ENCODE results near the gene WAPL.
"Not testable (repeated sequence)": the region's sequence is repeated elsewhere in the genome, so short reads cannot be mapped to it uniquely, and the experiment has no call there.

Gene WAPL

DNA sequence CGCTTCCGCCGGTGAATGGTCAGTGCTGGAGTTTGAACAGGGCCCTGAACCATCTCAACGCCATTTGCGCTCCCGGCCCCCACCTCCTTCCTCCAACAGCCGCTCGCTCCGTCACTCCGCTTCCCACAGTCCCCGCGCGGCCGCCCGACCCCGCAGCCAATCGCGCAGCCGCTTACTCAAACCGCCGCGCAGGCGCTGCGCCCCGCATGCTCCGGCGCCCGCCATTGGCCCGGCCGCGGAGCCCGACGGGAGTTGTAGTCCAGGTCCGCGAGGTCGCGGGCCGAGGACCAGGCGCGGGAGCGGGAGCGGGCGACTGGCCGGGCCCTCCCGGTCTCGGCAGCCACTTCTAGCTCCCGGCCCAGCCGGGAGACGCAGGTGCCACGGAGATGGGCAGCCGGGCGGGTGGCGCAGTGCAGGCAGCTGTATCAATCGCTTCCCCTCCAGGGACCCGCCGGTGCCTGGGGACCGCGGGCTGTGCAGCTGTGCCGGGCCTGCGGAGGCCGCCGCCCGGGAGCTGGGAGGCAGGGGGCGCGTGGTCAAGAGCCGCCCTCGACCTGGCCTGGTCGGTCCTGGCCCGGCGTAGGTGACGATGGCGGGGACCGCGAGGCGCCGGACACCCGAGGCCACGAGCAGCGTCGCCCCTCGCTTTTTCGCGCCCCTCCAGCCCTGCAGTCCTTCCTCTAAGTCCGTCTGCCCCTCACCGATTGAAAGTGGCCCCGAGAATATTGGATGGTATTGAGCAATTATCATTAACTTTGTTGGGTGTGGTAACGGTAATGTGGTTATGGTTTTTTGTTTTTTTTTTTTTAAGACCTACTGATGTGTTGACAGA, at the start of gene WAPL:
TSS of gene WAPL (minus strand) at position 115 of the 832 bp plus-strand sequence. CDS start 3,723 bp downstream, outside the sequence.
- peak; percentile 96 for DNase-seq

DNA sequence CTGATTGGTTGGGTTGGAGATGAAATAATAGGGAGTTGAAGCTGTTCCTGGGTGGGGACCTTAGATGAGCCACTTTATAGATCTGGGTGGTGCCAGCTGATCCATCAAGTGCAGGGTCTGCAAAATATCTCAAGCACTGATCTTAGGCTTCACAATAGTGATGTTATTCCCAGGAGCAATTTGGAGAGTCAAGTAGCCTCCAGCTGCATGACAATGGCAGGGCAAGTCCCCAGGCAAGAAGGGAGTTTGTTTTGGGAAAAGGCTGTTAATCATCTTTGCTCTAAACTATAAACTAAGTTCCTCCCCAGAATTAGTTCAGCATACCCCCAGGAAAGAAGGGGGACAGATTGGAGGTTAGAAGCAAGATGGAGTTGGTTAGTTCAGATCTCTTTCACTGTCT, 47.7 kb upstream of the WAPL start:
- no peak for DNase-seq

GRCh38 chr10:86566518-86566917, 44.9 kb upstream of the WAPL start:
- DNase-seq = not testable (repeated sequence)

GRCh38 chr10:86563338-86563737, 41.7 kb upstream of the WAPL start:
- DNase-seq = not testable (repeated sequence)

DNA sequence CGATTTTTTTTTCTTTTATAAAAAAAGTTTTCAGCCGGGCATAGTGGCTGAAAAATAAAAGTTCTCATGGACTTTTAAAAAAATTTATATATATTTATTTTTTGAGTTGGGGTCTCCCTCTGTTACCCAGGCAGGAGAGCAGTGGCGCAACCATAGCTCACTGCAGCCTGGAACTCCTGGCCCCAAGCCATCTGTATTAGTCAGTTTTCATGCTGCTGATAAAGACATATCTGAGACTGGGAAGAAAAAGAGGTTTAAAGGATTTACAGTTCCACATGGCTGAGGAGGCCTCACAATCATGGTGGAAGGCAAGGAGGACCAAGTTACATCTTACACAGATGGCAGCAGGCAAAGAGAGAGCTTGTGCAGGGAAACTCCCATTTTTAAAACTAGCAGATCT, 37.1 kb upstream of the WAPL start:
- not testable (repeated sequence) for DNase-seq

- DNase-seq = no peak
Measured at GRCh38 chr10:86556933-86557649, 35.5 kb upstream of the WAPL start.

DNA sequence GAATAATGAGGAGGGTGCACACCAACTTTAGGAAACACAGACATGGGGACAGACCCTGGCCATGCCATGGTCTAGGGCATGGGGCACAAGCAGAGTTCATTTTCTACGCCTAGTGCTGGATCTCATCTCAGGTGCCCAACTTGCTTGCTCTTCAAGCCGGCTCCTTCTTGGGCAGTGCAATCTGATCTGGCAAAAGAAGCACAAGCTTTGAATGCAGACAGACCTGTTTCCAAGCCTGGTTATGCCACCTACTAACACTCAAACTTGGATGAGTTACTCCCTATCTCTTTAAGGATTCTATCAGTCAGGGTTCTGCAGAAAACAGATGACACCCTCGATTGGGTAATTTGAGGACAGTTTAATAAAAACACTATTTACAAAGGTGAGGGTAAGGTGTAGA, 34.9 kb upstream of the WAPL start:
- no peak for DNase-seq

DNA sequence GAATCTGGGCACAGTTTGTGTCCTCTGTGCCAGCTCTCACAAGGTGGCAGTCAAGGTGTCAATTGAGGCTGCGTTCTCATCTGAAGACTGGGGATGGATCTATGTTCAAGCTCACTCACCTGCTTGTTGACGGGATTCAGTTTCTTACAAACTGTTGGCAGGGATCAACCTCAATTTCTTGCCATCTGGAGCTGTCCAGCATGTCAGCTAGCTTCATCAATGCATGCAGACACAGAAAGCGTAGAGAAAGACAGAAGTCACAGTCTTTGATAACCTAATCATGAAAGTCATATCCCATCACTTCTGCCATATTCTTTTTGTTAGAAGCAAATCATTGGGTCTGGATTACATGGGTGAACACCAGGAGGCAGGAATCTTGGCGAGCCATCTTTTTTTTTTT, 32.0 kb upstream of the WAPL start:
- DNase-seq = no peak

GRCh38 chr10:86553213-86553612, 31.6 kb upstream of the WAPL start:
- DNase-seq = no peak

- no peak for DNase-seq
Measured at GRCh38 chr10:86547296-86547695, 25.7 kb upstream of the WAPL start.

GRCh38 chr10:86545101-86545500, 23.5 kb upstream of the WAPL start:
- no peak for DNase-seq

DNA sequence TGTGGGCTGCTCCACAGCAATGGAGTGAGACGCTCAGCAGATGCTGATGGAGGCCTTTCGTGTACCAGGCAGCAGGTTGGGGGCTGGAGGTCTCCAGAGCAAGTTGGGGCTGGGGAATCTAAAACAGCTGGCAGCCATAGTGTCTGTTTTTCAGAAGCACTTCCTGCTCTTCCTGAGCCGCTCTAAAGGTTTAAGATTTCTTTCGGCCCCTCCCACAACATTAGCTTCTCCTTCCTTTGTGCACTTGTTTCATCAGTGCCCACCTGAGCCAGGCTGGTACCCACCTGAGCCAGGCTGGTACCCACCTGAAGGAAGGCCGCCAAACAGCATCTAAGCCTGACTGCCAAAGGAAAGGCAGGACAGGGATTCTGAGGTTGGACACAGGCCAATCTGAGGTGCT, 18.4 kb upstream of the WAPL start:
- no peak for DNase-seq

DNA sequence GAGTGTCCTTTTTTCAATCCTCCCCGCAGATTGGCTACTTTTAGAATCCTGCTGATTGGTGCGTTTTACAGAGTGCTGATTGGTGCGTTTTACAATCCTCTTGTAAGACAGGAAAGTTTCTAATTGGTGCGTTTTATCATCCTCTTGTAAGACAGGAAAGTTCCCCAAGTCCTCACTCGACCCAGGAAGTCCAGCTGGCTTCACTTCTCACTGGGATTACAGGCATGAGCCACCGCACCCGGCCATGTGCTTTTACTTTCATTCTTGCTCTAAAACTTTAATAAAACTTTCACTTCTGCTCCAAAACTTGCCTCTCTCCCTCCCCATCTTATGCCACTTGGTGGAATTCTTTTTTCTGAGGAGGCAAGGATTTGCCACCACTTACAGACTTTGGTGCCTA, 17.0 kb upstream of the WAPL start:
- DNase-seq = no peak

DNA sequence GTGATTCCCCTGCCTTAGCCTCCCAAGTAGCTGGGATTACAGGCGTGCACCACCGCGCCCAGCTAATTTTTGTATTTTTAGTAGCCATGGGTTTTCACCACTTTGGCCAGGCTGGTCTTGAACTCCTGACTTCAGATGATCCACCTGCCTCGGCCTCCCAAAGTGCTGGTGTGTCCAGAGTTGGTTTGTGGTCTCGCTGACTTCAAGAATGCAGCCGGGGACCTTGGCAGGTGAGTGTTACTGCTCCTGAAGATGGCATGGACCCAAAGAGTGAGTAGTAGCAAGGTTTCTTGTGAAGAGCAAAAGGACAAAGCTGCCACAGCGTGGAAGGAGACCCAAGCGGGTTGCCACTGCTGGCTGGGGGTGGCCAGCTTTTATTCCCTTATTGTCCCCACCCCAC, 16.4 kb upstream of the WAPL start:
- DNase-seq = not testable (repeated sequence)

- DNase-seq = peak; percentile 63
Measured at GRCh38 chr10:86536294-86536861, 14.8 kb upstream of the WAPL start.

DNA sequence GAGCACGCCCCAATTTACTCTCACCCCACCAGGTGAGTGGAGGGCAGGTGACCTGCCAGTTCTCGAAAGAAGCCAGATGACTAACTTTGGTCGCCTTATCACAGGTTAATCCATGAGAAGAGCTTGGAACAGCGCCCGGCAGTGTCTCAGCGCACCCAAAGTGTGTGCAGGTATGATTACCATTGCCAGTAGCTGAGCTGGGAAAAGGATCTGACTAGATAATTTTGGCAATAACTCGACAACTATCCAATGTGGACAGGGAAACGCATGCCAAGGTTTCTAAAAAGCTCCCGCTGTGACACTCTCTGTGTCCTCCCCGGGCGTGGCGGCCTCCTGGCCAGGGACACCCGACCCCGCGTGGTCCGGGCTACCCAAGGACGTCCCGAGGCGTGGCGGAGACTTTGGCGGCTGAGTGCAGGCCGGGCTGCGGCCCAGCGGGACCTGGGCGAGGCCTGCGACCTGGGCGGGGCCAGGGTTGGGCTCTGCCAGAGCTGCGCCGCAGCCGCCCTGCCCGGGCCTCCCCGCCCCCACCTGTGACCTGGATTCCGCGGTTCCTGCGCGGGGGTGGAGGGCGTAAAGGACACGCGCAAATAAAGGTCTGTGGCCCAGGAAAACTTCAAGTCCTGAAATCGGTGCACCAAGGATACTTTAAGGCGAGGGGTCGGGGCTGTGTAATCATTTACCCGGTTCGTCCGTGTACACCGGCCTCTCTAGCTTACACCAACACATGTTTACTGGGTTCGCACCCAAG, 13.7 kb upstream of the WAPL start:
- DNase-seq = peak; percentile 47

- DNase-seq = no peak
Measured at GRCh38 chr10:86533328-86533727, 11.7 kb upstream of the WAPL start.

DNA sequence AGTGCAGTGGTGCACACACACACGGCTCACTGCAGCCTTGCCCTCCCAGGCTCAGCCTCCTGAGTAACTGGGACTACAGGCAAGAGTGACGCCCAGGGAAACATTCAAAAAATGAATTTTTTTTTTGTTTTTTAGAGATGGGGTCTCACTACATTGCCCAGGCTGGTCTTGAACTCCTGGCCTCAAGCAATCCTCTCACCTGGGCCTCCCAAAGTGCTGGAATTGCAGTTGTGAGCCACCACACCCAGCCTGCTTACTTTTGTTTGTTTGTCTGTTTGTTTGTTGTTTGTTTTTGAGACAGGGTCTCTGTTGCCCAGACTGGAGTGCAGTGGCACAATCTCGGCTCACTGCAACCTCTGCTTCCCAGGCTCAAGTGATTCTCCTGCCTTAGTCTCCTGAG, 7.1 kb upstream of the WAPL start:
- DNase-seq = not testable (repeated sequence)

DNA sequence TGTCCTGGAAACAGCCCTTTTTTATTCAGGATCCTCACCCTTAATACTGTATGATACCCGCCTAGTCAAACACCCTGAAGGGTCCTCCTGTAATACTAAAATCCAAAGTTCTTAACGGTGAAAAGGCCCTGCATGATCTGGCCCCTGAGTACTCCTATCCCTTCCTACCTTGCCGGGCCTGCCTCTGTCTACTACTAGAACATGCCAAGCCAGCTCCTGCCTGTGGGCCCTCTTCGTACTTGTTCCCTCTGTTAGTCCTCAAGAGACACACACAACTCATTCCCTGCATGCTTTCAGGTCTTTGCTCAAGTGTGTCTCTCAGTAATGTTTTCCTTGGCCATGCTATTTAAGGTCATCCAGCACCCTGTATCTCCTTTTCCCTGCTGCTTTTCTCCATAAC, 5.0 kb upstream of the WAPL start:
- no peak for DNase-seq

GRCh38 chr10:86525713-86526112, 4.1 kb upstream of the WAPL start:
- DNase-seq = not testable (repeated sequence)

GRCh38 chr10:86524225-86524962, 2.8 kb upstream of the WAPL start:
- DNase-seq = no peak

DNA sequence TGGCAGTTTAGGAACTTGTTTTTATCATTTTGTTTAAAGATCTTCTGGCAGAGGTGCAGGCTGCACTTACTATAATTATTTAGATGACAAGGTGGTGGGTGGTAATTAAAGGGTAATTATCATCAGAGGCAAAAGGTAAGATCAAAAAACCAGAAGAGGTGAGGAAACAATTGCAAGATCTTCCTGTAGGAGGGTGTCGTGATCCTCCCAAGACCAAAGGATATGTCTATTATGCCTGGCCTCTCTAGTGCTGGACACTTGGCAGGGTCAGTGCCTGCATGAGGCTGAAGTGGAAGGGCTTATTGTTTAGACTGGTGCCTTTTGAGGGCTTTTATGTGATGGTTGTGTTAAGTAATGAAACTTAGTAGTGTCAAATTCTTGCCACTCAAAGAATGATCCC, 1.8 kb upstream of the WAPL start:
- DNase-seq = no peak

- DNase-seq = no peak
Measured at GRCh38 chr10:86522510-86522855, 891 bp upstream of the WAPL start.

Data from activated T-cell treated with anti-CD3 and anti-CD28 coated beads, Interleukin-2, amount 50 U/mL, for 1 hour (primary cell).